Left ventricle myocardium inferior (tissue), 1 donor: ENCODE measurements around the gene NFIA. TPM values are rescaled to one million over a fixed set of nuclear protein-coding genes. Genes with fewer than 3 reads are reported as not detected.
"Not testable (repeated sequence)": the region's sequence is repeated elsewhere in the genome, so short reads cannot be mapped to it uniquely, and the experiment has no call there.

ENCODE experiments used
- DNase-seq: peaks from one replicate; pipeline ENCODE4 v3.0.0-alpha.2; 2020
- H3K27ac ChIP-seq: fragments of 200-600 bp; replicated peaks from 2 replicates; pipeline ENCODE4 v1.8.0; 2021
- H3K27me3 ChIP-seq: fragments of 200-600 bp; 2 replicates; pipeline ENCODE4 v1.8.0; 2021; ENCODE audit warnings: low read depth
- H3K36me3 ChIP-seq: fragments of 200-600 bp; 2 replicates; pipeline ENCODE4 v1.8.0; 2021
- H3K4me1 ChIP-seq: fragments of 200-600 bp; 2 replicates; pipeline ENCODE4 v1.8.0; 2021
- H3K4me3 ChIP-seq: fragments of 200-600 bp; 2 replicates; pipeline ENCODE4 v1.8.0; 2021; ENCODE audit warnings: mild to moderate bottlenecking, moderate library complexity
- H3K9me3 ChIP-seq: fragments of 200-600 bp; replicated peaks from 2 replicates; pipeline ENCODE4 v1.8.0; 2021
- intact Hi-C: fragments of 100-400 bp; cut with micrococcal nuclease; formaldehyde crosslinking; loops from one replicate; pipeline ENCODE4 v1.11.0; 2022
- total RNA-seq: library from RNA; stranded (reverse); fragmentation: NEBNext Ultra II Directional; extraction: Animal tissue kit (Norgen Biotek cat#: 25700); gene quantifications from one replicate; pipeline ENCODE4 v1.2.1, GENCODE V29; 2021
- TF ChIP-seq, protein P1 (sequence below): fragments of 200-600 bp; IDR thresholded peaks from 2 replicates; pipeline ENCODE4 v1.8.0; 2021; ENCODE audit warnings: antibody characterized with exemption, mild to moderate bottlenecking, borderline replicate concordance
- donor health status: DM: no; HTN: yes; CAD: no; lungs with severe emphysema.

The NFIA gene
- total RNA-seq, 1 donor from 2014 or later: 90.2 TPM

DNA sequence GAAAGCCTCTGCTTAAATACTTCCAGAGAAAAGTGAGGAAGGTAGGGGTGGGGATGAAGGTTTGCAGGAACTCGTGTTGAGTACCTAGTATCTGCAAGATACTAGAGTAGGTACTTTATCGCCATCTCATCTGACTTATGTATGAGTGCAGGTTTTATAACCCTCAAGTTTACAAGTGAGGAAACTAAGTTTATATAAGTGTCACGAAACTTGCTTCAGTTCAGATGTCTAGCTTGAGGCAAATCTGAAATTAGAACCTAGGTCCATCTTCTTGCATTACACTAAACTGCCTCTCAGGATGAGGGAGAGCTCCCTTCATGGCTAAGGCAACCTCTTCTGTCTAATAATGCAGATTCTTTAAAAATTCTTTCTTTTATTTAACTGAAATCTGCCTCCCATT is 43.5 kb downstream of the NFIA start:
- H3K27ac ChIP-seq: peak overlapping the region; percentile 83
- DNase-seq: no peak
- H3K9me3 ChIP-seq: no peaks in the 10 kb centered on the region
- H3K36me3 ChIP-seq: no peaks in the 10 kb centered on the region
- no peak overlapping the region for H3K4me3 ChIP-seq
- intact Hi-C loops: no loop called here
- TF ChIP-seq, protein P1, sequence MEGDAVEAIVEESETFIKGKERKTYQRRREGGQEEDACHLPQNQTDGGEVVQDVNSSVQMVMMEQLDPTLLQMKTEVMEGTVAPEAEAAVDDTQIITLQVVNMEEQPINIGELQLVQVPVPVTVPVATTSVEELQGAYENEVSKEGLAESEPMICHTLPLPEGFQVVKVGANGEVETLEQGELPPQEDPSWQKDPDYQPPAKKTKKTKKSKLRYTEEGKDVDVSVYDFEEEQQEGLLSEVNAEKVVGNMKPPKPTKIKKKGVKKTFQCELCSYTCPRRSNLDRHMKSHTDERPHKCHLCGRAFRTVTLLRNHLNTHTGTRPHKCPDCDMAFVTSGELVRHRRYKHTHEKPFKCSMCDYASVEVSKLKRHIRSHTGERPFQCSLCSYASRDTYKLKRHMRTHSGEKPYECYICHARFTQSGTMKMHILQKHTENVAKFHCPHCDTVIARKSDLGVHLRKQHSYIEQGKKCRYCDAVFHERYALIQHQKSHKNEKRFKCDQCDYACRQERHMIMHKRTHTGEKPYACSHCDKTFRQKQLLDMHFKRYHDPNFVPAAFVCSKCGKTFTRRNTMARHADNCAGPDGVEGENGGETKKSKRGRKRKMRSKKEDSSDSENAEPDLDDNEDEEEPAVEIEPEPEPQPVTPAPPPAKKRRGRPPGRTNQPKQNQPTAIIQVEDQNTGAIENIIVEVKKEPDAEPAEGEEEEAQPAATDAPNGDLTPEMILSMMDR: no peak
- peaks cover 78% of the 10 kb centered on the region for H3K4me1 ChIP-seq
- H3K27me3 ChIP-seq: no peaks in the 10 kb centered on the region

DNA sequence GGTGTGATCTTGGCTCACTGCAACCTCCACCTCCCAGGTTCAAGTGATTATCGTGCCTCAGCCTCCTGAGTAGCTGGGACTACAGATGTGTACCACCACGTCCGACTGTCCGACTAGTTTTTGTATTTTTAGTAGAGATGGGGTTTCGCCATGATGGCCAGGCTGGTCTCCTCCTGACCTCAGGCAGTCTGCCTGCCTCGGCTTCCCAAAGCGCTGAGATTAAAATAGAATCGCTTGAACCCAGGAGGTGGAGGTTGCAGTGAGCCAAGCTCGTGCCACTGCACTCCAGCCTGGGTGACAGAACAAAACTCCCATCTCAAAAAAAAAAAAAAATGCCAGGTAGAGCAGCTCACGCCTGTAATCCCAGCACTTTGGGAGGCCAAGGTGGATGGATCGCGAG is 44.5 kb downstream of the NFIA start:
- H3K27me3 ChIP-seq, intact Hi-C loops, H3K4me3 ChIP-seq, H3K36me3 ChIP-seq, H3K9me3 ChIP-seq, DNase-seq: not testable (repeated sequence)
- Histone ChIP-seq H3K4me1 (peaks cover 78% of the 10 kb centered on the region), H3K27ac (peak overlapping the region; percentile 65)

DNA sequence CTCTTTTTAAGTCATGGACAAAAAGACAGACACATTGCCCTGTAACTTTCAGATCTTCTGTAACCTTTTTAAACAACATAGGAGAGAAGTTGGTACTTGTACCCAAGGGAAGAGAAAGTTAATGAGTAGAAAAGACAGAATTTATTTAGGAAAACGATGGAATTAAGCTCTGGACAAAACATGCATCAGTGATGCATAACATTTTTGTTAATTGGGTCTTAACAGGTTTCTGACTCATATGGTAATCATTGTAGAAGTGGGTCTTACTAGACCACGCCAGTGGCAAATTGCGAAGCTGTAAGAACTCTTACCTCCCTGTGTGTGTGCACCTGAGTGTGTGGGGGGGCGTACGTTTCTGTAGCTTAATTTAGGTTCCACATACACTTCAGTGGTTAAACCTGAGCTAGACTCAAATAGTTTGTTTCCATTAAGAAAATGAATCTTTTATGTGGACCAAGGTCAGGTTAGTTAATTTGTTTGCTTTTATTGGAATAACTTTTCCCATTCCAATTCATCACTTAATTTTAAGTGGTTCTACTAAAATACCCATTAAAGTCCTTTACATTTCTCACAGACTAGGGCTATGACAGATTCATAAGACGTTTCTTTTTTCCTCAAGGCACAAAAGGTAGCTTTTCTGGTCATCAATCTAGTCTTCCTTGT is 48.1 kb downstream of the NFIA start:
- peak overlapping the region; percentile 74 for H3K27ac ChIP-seq
- intact Hi-C loops: no loop called here
- H3K36me3 ChIP-seq: no peaks in the 10 kb centered on the region
- no peak overlapping the region for H3K4me3 ChIP-seq
- H3K4me1 ChIP-seq: peaks cover 62% of the 10 kb centered on the region
- H3K27me3 ChIP-seq: no peaks in the 10 kb centered on the region
- TF ChIP-seq, protein P1: no peak
- DNase-seq: no peak
- H3K9me3 ChIP-seq: no peaks in the 10 kb centered on the region

DNA sequence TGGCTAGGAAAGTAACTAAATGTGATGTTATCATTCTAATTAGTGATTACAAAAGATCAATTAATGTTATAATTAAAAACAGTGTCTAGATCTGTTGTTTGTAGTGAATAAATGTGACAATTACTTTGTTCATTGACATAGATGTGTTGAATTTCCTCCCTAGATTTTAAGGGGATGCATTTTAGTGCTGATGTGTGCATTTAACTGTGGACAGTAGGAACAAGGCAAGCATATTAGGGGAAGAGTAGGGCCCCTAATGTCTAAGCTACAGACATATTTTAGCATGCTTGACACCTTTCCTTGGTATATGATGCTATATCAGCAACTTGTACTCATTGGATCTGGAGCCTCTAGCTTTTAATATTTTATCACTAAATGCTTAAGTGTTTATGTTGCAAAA is 48.9 kb downstream of the NFIA start:
- Histone ChIP-seq H3K27me3 (no peaks in the 10 kb centered on the region), H3K4me1 (peaks cover 63% of the 10 kb centered on the region), H3K4me3 (no peak overlapping the region), H3K9me3 (no peaks in the 10 kb centered on the region), H3K27ac (peak overlapping the region; percentile 74), H3K36me3 (no peaks in the 10 kb centered on the region)
- DNase-seq: no peak
- TF ChIP-seq, protein P1: no peak
- intact Hi-C loops: no loop called here

DNA sequence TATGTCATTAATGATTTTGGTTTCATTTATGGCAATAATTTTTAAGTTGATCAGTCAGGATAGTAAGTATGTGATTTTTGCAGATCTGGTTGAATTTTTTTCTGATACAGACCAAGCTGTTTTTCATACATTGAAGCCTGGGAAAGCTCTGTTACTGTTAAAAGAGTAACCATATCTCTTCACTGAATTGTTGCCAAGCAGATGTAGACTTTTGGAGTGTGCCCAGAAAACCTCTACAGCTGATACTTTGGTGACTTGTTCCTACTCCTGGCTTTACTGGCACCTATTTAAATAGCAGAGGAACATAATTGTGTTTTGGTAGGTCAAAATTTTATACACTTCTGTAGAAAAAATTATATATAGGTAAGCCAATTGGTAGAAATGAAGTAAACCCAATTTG is 49.4 kb downstream of the NFIA start:
- Histone ChIP-seq H3K36me3 (no peaks in the 10 kb centered on the region), H3K27me3 (no peaks in the 10 kb centered on the region), H3K4me1 (peaks cover 68% of the 10 kb centered on the region), H3K4me3 (peak overlapping the region; percentile 38), H3K27ac (peak overlapping the region; percentile 74), H3K9me3 (no peaks in the 10 kb centered on the region)
- no peak for DNase-seq
- intact Hi-C loops: no loop called here
- TF ChIP-seq, protein P1: no peak

DNA sequence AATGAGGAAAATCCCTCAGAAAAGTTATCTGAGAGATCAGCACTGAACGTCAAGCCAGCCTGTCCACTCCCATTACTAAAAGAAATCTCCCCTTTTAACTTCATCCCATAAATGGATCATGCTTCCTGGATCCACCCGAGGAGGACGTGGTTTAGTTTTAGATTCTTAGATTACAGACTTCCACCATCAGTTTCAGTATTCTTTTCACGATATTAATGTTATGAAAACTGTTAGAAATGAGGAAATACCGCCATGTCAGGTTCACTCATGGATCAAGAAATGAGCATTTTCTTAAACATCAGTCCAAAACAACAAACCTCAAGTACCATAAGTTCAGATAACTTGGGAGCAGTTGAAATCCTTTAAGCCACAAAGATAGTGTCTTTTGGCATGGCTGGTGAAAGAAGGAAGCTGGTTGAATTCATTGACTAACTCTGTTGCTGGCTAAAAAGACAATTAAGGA is 49.8 kb downstream of the NFIA start:
- Histone ChIP-seq H3K36me3 (no peaks in the 10 kb centered on the region), H3K4me3 (peak overlapping the region; percentile 38), H3K27me3 (no peaks in the 10 kb centered on the region), H3K9me3 (no peaks in the 10 kb centered on the region), H3K4me1 (peaks cover 67% of the 10 kb centered on the region), H3K27ac (peak overlapping the region; percentile 74)
- no peak for DNase-seq
- intact Hi-C loops: no loop called here
- TF ChIP-seq, protein P1: no peak
